ENCODE measurements around the gene C9orf72. TPM values are rescaled to one million over a fixed set of nuclear protein-coding genes. Genes with fewer than 3 reads are reported as not detected.
A peak's percentile ranks its signal among the peaks of the same experiment; 100 is the strongest.

Gene C9orf72
- total and polyA plus RNA-seq, 9 of the 15 experiments (the other 6 are each of a cell fraction or from before 2014, with no cell fraction given): 2.3 to 7.3 (median 4.1) TPM

GRCh38 chr9:27554712-27555111, 18.6 kb downstream of the C9orf72 start:
- BruUV-seq (replicated peaks): no TSS peak
- Histone ChIP-seq H3K79me2 (ENCODE audit: control insufficient read depth, insufficient read depth, low read length) (no peaks in the 10 kb centered on the region), H3K4me1 (replicated peaks in 1 of 2; ENCODE audit: control insufficient read depth in 2 of 2, insufficient read depth in 2 of 2, low read length in 2 of 2) (no peaks in the 10 kb centered on the region), H3K36me3 (ENCODE audit: control insufficient read depth, insufficient read depth, low read length) (no peaks in the 10 kb centered on the region), H3K4me3 (no peak overlapping the region), H3K9ac (ENCODE audit: insufficient read depth in 1 of 2, low read depth in 2 of 2, low read length in 2 of 2) (no peak overlapping the region), H2AFZ (ENCODE audit: low read depth, low read length) (no peak overlapping the region), H3K4me2 (ENCODE audit: insufficient read depth, low read length) (no peak overlapping the region), H3K27ac (ENCODE audit: extremely low read depth, low read depth, low read length) (no peak overlapping the region), H3K27me3 (ENCODE audit: control insufficient read depth in 2 of 2, insufficient read depth in 2 of 2, low read length in 2 of 2) (no peaks in the 10 kb centered on the region), H3K9me3 (replicated peaks; ENCODE audit: control insufficient read depth, insufficient read depth, low read depth, low read length) (no peaks in the 10 kb centered on the region), H4K20me1 (replicated peaks; ENCODE audit: control insufficient read depth, insufficient read depth, low read length) (no peaks in the 10 kb centered on the region), H3K9me1 (ENCODE audit: control insufficient read depth, insufficient read depth, low read length) (no peaks in the 10 kb centered on the region)
- no peak for FAIRE-seq
- CTCF ChIA-PET (ENCODE audit: low intra/inter-chr PET ratio): no interaction called here
- no peak for DNase-seq (ENCODE audit: extremely low read depth in 1 of 4, low spot score in 3 of 4)
- intact Hi-C loops (cut with micrococcal nuclease) (no loop called here), in situ Hi-C loops (cut with MboI) (no loop called here)
- peak; percentile 74 for TF ChIP-seq ZNF316 (IDR thresholded peaks at IDR 0.05)
- TF ChIP-seq MAFG (tag; conservative IDR thresholded peaks at IDR 0.05): 0 out of 2 replicates have a peak, but pooled peaks have one; percentile 21
- TF ChIP-seq C11orf30 (IDR thresholded peaks at IDR 0.05; ENCODE audit: low read depth): peak; percentile 54
- TF ChIP-seq ZNF511 (CRISPR knock-in tag; IDR thresholded peaks at IDR 0.05): no peak
- TF ChIP-seq ATF3 (IDR thresholded peaks at IDR 0.05): no peak
- TF ChIP-seq ATF3 (CRISPR knock-in tag; conservative IDR thresholded peaks at IDR 0.05): no peak
- no peak for TF ChIP-seq ZFP30 (CRISPR knock-in tag; IDR thresholded peaks at IDR 0.05; ENCODE audit: borderline replicate concordance)
- no peak for ATAC-seq
- POLR2A ChIA-PET: no interaction called here
- WGBS (ENCODE audit: insufficient coverage, low coverage, missing lambda C conversion rate): 71% methylated on average over 1 of the region's 1 CpG

Data from K562 (cell line).